GM12872 (cell line): ENCODE measurements around the gene NFATC2.

Source experiments
- TF ChIP-seq, protein P1 (sequence below): IDR thresholded peaks from 3 replicates; pipeline ENCODE4 v1.5.1; 2011; ENCODE audit warnings: low read depth, mild to moderate bottlenecking, low read length, moderate library complexity; ENCODE audit not compliant: insufficient read depth

Gene NFATC2

DNA sequence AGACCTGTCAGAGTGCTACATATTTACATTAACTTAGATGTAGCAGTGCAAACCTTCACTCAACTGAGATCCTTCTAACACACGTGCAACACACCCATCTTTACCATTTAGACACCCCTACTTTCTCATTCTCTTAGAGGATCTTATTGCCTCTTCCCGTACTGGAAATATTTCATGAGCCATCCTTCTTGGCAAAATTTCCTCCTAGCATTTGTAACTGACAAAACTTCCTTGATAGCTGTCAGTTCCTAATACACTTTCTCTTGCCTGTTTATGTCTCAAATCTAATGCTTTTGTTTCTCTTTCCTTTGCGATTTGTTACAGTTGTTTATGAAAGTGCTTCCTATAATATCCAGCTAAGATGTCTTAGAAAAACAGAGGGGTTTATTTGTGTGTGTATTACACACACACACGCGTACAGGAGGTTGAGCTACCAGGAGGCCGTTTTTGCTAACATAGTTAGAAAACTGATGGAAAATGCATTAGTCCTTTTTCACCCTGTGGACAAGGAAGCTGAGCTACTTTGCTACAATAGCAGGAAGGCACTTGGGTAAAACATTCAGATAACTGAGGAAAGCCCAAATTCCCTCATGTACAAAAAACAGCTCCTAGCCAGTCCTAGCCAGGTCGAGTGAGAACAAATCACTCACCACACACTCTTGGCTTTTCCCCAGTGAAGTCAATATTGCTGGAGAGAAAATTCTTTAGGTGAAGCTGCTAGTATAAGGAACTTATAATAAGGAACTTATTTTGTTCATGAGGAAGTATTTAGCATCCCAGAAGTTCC lies 153.6 kb downstream of the NFATC2 start:
- TF ChIP-seq, protein P1, sequence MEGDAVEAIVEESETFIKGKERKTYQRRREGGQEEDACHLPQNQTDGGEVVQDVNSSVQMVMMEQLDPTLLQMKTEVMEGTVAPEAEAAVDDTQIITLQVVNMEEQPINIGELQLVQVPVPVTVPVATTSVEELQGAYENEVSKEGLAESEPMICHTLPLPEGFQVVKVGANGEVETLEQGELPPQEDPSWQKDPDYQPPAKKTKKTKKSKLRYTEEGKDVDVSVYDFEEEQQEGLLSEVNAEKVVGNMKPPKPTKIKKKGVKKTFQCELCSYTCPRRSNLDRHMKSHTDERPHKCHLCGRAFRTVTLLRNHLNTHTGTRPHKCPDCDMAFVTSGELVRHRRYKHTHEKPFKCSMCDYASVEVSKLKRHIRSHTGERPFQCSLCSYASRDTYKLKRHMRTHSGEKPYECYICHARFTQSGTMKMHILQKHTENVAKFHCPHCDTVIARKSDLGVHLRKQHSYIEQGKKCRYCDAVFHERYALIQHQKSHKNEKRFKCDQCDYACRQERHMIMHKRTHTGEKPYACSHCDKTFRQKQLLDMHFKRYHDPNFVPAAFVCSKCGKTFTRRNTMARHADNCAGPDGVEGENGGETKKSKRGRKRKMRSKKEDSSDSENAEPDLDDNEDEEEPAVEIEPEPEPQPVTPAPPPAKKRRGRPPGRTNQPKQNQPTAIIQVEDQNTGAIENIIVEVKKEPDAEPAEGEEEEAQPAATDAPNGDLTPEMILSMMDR = no peak

DNA sequence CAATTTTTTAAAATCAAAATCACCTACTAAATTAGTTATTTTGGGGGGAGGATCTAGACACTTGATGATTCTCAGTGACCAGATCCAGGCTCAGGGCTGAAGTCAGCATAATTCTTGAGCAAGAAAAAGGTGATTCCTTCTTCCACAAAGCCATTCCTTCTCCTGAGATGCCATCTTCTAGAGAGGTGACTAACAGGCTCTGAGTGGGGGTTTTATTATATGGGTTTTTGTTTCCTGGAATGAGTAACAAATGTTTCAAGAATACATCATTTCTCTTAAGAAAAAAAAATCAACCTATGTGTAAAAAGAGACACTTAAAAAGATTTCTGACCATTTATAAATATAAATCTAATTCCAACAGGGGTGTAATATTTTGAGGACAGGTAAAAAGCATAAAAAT lies 154.3 kb downstream of the NFATC2 start:
- TF ChIP-seq, protein P1 = no peak

GRCh38 chr20:51387125-51387875 lies 155.2 kb downstream of the NFATC2 start:
- TF ChIP-seq, protein P1 = no peak

GRCh38 chr20:51386586-51386985 lies 155.9 kb downstream of the NFATC2 start:
- TF ChIP-seq, protein P1 = no peak

DNA sequence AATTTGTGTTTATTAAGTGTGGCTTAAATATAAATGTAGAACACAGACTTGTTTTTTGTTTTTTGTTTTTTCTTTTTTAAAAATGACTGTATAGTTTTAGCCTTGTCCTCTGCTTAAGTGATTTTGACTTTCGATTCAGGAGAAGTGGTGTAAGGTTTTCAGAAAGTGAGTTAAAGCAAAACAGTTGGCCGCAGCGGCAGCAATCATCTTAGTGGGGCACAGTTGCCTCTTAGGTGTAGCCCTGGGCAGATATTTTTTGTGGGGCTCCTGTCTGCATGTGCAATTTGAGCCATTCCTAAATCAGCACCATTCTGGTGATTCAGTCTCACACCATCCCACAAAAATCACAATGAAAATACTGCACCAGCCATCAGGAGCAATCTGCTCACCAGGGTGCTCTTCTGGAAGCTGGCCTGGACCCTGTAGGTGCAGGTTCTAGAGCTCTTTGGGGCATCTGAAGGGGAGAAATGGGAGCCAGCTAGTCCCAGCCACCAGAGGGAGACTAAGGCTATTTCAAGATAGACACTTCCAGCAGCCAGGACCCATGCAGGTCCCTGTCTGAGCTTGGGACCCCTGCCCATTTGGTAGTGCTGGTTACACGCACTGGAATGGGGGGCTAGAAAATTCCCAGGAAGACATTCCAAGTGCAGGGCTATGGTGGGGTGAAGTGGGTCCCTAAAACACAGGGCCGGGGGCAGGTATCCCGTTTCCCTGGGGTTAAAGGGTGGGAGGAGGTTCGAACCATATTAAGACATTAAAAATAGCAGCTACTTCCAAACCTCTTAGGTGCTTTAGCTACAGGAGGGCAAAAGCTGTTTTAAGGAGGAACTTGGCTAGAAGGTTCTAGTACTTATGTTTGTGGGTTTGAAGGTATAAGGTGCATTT lies 156.6 kb downstream of the NFATC2 start:
- TF ChIP-seq, protein P1 = peak; percentile 74

DNA sequence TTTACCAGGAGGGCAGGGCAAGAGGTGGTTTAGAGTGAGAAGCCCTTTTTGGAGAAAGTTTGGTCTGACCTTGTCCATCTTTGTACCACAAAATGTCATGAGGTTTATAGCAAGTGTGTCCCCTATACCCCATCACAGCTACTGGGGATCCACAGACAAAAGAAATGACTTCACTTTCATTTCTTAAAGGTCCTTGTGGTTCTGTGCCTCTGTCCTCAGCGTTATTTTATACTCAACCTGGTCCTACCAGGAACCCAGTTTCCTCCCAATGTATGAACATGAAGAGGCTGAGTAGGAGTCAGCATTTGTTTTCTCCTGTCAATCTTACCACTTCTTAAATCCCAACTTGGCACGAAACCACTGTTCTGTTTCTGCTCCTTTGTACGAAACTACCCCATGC lies 157.6 kb downstream of the NFATC2 start:
- TF ChIP-seq, protein P1 = no peak
